Glomerular endothelial cell (primary cell): ENCODE measurements around the gene NEXN. TPM values are rescaled to one million over a fixed set of nuclear protein-coding genes. Genes with fewer than 3 reads are reported as not detected.
"Not testable (repeated sequence)": the region's sequence is repeated elsewhere in the genome, so short reads cannot be mapped to it uniquely, and the experiment has no call there.

ENCODE experiments used
- DNase-seq: peaks from one replicate; pipeline ENCODE4 v3.0.0-alpha.2; 2011; ENCODE audit warnings: low read depth, low spot score; ENCODE audit errors: extremely low read depth
- total RNA-seq: library from RNA; depleted of rRNA; stranded (reverse); fragments of >200 nt; gene quantifications from 2 replicates; pipeline ENCODE4 v1.2.3, GENCODE V29; 2015

The NEXN gene
- total RNA-seq, 1 donor from 2014 or later, result 7.9 TPM

GRCh38 chr1:77956464-77956863, 68.0 kb downstream of the NEXN start:
- no peak for DNase-seq

GRCh38 chr1:77958391-77958790, 70.0 kb downstream of the NEXN start:
- no peak for DNase-seq

GRCh38 chr1:77958850-77959249, 70.4 kb downstream of the NEXN start:
- DNase-seq, result no peak

- DNase-seq, result no peak
These were observed 73.0 kb downstream of the NEXN start for GRCh38 chr1:77961392-77961791.

- no peak for DNase-seq
These were observed 77.9 kb downstream of the NEXN start for GRCh38 chr1:77966291-77966690.

GRCh38 chr1:77970192-77970591, 81.8 kb downstream of the NEXN start:
- DNase-seq, result no peak

- no peak for DNase-seq
These were observed 83.7 kb downstream of the NEXN start for GRCh38 chr1:77972080-77972479.

- no peak for DNase-seq
These were observed 87.0 kb downstream of the NEXN start for GRCh38 chr1:77975386-77975785.

- DNase-seq, result no peak
These were observed 87.5 kb downstream of the NEXN start for GRCh38 chr1:77975907-77976306.

GRCh38 chr1:77976433-77977076, 88.1 kb downstream of the NEXN start:
- no peak for DNase-seq

GRCh38 chr1:77977989-77978292, 89.5 kb downstream of the NEXN start:
- no peak for DNase-seq

- DNase-seq, result peak; percentile 67
These were observed 90.0 kb downstream of the NEXN start for GRCh38 chr1:77978293-77978968.

- DNase-seq, result peak; percentile 100
These were observed 90.8 kb downstream of the NEXN start, which contains the start of gene FUBP1 for GRCh38 chr1:77978969-77979876. TSS of gene FUBP1 (minus strand) at chr1:77979072. CDS start at chr1:77979004, 68 bp downstream.

- not testable (repeated sequence) for DNase-seq
These were observed 95.0 kb downstream of the NEXN start for GRCh38 chr1:77983352-77983996.

- DNase-seq, result no peak
These were observed 95.6 kb downstream of the NEXN start for GRCh38 chr1:77983997-77984355.

GRCh38 chr1:77984629-77985028, 96.2 kb downstream of the NEXN start:
- no peak for DNase-seq

- no peak for DNase-seq
These were observed 98.4 kb downstream of the NEXN start for GRCh38 chr1:77986810-77987209.

GRCh38 chr1:77987919-77988318, 99.5 kb downstream of the NEXN start:
- no peak for DNase-seq

GRCh38 chr1:77989744-77990143, 101.3 kb downstream of the NEXN start:
- no peak for DNase-seq

GRCh38 chr1:77990629-77991204, 102.3 kb downstream of the NEXN start:
- no peak for DNase-seq

- no peak for DNase-seq
These were observed 103.2 kb downstream of the NEXN start for GRCh38 chr1:77991638-77992037.
